GM21528 (cell line): Measurements from ENCODE around the gene PLEKHG3.

ENCODE experiments used
- ATAC-seq: cut with Tn5 transposase; IDR thresholded peaks from one replicate; pipeline ENCODE4 v1.9.1; 2021; ENCODE audit warnings: mild to moderate bottlenecking, moderate library complexity; ENCODE audit not compliant: unreplicated experiment, low FRiP score

PLEKHG3 gene

DNA sequence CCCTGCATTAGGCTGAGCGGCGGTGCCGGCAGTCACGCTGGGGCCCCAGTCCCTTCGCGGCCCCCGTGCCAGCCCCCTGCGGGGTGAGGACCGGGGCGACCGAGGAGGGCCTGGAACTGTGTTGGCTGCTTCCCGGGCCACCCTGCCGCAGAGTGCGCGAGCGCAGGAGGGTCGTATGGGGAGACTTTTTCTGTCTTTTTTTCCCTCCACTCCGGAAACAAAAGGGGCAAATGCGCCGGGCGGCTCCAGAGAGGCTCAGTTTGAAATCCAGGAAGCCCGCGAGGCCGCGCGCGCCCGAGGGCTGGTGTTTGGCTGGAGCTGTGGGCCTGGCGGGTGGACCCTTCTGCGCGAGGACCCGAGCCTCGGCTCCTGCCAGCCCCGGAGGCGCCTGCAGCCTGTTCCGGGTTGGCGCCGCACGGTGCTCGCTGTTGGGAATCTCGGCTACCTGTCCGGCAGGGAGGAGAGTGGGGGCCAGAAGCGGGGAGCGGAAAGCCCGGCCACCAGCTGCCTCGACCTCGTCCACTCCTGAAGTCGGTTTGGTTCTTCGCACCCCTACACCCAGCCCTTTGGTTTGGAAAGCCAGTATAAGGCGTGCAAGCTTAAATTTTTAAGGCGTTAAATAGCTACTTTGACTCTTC, 638 bp downstream of the PLEKHG3 start:
- no peak for ATAC-seq

GRCh38 chr14:64705381-64706118, 1.3 kb downstream of the PLEKHG3 start:
- ATAC-seq, result no peak

DNA sequence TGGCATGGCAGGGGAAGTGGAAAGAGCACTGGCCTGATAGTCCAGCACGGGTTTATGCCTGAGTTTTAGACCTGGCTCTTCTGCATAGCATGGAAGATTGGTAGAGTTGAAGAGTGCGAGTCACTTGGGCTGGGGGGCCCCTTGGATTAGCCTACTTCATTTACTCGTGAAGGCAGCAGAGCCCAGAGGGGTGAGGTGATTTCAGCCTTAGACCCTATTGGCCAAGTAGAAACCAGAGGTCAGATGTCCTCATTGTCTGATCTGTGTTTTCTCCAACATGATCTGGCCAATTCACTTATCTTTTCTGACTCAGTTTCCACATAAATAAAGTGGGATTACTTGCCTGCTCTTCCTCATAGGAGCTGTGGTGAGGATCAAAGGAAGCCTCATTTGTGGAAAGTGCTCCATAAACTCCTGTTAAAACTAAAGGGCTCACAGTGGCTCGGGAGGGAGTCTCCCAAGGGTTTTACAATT, 1.9 kb downstream of the PLEKHG3 start:
- no peak for ATAC-seq

DNA sequence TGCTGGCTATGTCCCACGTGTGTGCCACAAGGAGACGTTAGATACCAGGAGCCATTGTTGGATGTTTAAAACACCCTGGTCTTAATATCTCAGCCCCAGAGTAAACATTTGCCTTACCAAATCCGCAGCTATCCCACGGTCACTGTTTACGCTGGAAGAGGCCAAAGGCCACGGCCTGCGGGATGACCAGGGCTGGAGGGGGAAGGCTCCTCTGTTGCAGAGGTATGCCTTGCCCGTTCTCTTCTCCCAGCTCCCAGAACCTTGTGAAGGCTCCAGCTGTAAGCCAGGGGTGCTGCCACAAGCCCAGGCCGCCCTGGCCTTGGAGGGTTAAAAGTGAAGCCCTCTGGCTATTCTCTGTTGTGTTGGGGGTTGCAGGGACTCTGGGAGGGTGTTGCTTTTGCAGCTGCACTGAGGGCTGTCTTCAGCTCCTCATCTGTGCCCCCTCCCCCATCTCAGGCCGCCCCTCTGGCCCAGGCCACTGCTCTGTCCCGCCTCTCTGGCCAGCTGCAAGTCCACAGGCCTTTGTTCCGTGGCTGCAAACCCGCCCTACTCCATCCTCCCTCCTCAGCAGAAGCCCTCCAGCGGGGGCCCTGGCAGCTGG, 2.5 kb downstream of the PLEKHG3 start:
- ATAC-seq, result no peak

- no peak for ATAC-seq
Observed at GRCh38 chr14:64707661-64708060, 3.4 kb downstream of the PLEKHG3 start.

DNA sequence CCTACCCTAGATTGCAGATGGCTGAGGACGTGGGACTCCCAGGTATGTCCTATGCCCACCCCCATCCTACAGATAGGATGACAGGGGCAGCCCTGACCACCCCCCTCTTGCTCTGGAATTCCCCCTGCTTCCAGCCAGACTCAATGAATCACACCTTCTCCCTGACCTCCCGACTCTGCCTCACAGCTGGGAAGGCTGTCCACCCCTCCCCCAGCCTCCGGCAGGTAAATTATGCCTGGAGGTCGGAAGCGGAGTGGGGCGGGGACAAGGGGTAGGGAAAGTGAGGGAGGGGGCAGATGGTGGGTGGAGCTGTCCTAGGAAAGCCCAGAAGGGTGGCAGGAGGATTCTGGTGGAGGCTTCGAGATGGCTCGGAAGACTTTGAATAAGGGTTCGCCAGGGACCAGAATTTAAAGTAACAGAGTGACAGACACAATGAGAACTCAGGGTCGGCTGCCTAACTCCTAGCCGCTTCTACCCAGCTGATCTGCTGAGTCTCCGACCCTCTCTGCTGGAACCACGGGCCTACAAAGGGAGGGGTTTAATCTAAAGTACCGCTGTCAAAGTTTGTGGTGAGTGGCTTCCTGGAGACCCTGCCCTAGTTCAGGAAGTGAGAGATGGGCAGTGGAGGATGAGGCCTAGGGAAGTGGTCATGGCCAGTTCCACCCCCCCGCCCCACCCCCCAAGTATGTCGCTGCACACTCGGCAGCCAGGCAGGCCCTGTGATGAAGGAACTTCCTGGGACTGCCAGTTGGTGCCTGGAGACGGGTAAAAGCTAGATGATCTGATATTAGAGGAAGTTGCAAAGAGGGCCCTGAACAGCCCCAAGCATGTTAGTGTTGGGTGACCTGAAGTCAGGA, 4.2 kb downstream of the PLEKHG3 start:
- ATAC-seq, result no peak

DNA sequence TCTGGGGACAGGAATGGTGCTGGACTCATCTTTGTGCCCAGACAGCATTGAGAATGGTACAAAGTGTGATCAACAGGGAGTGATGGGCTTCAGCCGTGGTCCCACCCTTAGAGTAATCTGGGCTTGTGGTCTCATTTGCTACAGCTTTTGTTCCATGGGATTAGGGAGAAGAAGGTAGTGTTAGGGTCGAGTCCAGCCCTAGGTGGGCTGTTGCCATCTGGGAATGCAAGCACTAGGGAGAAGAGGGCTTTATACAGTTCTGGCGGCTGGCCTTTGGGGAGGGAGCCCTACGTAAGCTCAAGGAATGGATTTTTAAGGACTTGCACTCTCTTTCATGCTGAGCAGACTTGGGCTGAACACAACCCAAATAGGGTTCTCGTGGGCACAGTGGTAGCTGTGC, 4.9 kb downstream of the PLEKHG3 start:
- ATAC-seq, result no peak

DNA sequence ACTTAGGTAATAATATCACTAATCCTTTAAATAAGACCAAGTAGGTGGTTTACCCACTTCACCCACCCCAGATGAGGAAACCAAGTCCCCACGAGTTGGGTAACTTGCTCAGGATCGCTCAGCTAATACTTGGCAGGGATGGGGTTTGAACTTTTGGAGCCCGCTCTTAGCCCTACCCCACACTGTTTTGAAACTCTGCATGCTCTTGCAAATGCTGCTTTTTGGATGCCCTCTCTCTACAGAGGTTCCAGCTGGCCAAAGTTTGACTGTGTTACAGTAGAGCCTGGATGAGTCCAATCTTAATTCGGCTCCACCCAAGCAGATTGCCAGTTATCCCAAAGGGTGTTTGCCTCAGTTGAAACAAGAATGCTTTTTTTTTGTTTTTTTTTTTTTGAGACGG, 6.8 kb downstream of the PLEKHG3 start:
- no peak for ATAC-seq

- ATAC-seq, result no peak
Observed at GRCh38 chr14:64713677-64714076, 9.5 kb downstream of the PLEKHG3 start.

GRCh38 chr14:64714432-64715025, 10.3 kb downstream of the PLEKHG3 start:
- no peak for ATAC-seq

- ATAC-seq, result no peak
Observed at GRCh38 chr14:64715146-64715627, 11.0 kb downstream of the PLEKHG3 start.

- ATAC-seq, result no peak
Observed at GRCh38 chr14:64715628-64716412, 11.6 kb downstream of the PLEKHG3 start.

- ATAC-seq, result no peak
Observed at GRCh38 chr14:64717870-64718269, 13.6 kb downstream of the PLEKHG3 start.

DNA sequence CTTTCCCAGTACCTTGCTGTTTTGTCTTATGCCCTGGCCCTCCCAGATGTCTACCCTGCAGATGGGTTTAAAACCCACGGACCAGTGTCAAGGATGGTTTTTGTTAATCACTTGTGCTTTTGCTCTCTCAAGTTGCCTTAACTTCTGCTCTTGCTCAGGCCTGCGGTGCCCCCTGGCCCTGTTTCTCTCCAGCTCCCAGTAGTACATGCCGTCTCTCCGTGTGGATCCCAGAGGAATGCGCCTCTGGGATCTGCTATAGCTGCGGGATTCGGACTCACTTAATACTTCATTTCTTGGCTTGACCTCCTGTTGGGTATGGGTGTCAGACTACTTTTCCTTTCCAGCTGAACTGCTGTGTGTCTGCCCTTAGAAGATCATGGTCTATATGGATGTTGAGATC, 14.5 kb downstream of the PLEKHG3 start:
- no peak for ATAC-seq

- no peak for ATAC-seq
Observed at GRCh38 chr14:64719601-64720000, 15.4 kb downstream of the PLEKHG3 start.

DNA sequence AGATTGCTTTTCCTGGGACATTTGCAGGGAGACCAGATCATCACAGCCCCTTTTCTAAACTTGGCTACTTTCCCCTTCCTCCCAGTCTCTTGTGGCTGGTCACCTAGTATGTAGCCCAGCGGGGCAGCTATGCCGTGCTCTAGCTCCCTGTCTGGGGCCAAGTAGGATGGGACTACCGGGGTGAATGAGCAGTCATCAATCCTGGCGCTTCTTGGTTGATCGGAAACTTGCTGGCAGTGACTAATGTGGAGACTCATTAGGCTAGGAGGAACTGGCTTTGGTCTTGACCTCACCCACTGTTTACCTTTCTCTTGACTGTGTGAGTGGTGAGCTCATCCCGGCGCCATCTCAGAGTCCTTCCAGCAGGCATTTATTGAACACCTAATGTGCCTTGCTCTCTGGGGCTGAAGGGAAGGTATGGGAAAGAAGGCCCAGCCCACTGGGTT, 15.9 kb downstream of the PLEKHG3 start:
- ATAC-seq, result no peak

- ATAC-seq, result no peak
Observed at GRCh38 chr14:64721391-64721791, 17.2 kb downstream of the PLEKHG3 start.

DNA sequence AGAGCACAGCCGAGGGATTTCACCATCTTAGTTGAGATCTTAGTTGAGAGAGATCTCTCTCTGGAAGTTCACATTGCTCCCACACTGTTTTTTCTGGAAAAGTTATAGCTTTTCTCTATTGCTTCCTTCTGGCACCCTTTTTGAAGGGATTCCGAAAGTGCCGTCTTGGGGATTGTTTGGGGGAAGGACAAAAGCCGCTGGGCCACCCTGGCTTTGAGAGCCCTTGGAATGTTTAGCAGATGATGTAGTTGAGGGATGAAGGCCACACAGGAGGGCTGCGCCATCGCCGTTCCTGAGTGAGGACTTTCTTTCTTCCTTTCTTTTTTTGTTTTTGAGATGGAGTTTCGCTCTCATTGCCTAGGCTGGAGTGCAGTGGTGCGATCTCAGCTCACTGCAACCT, 17.7 kb downstream of the PLEKHG3 start:
- no peak for ATAC-seq

DNA sequence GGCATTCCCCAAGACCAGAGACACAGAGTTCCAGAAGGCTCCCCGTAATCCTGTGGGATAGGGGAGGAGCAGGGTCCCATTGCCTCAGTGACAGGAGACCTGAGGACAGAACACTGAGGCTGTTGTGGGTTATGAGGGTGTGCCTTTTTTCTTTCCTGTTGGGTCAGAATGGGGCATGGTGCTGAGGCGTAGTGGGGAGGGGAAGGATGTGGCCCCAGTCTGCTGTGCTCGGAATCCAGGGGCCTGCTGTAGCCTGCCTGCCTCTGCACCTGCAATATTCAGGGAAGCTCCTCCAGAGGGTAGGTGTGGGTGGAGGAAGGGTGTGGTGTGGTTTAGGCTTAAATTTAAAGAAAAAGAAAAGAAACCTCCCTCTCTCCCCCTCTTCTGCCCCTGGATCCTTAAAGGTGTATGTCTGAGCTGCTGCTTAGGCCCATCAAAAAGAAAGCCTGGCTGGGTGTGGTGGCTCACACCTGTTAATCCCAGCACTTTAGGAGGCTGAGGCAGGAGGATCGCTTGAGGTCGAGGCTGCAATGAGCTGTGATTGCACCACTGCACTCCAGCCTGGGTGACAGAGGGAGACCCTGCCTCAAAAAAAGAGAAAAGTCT, 18.7 kb downstream of the PLEKHG3 start:
- ATAC-seq, result no peak
